Measurements from ENCODE around the gene MDC1.
"Not testable (repeated sequence)": the region's sequence is repeated elsewhere in the genome, so short reads cannot be mapped to it uniquely, and the experiment has no call there.

MDC1 gene

DNA sequence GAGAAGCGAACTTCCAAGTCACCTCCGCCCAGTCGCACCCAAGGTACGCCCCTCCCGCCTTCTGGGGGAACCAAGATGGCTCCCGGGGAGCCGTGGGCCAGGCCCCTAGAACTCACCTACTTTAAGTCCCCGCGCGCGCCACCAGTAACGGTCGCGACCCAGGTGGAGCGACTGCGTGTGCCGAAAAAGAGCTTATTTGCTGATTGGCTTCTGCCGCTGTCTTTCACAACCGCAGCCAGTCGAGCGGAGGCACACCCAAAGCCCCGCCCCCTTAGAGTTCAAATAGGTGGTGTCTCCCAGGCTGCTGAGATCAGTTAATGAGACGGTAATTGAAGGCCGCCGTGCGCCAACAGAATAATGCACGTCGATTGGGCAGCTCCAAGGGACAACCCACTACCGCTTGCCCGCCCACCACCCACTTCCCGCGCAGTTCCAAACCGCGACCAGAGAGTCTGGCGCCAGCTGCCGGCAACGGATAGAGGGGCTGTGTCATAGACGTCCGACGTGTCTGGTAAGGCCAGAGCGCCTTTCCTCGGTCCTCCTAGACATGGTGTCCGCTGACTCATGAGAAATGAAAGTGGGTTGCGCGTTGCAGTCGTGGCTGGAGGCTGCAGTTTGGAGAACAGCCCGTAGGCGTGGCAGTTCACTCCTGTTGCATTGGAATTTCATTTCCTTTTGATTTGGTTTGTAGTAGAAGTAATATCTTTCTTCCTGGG, at the start of gene MDC1:
TSS of gene MDC1 (minus strand) at position 153 of the 716 bp plus-strand sequence. CDS start 2,106 bp downstream, outside the sequence.
- peak; percentile 99 for DNase-seq (ENCODE audit: low read depth)

DNA sequence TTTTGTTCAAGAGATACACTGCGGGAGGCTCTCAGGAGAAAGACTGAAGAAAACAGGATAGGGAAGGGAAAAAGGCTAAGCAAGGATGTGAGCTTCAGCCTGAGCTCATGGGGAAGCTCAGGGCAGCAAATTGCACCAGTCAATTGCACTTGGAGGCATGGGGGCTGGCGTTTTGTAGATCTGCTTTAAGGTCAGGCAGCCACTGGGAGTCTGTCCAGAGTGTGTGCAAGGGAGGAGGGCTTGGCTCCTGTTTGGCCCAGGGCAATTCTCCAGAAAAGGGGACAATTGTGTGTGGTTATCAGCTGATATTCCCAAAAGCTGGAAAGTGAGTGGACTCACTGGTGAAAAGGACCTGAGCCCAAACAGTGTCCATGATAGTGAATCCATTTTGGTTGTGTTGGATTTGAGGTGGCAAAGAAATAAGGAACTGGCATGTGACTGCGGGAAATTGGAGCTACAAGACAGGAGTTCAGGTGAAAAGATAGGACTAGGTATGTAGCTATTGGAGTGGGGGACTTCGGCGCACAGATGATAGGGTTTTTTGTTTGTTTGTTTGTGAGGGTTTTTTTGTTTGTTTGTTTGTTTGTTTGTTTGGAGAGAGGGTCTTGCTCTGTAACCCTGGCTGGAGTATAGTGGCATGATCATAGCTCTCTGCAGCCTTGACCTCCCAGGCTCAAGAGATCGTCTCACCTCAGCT, 49.5 kb upstream of the MDC1 start:
- DNase-seq (ENCODE audit: low read depth) = no peak

- not testable (repeated sequence) for DNase-seq (ENCODE audit: low read depth)
Measured at GRCh38 chr6:30765495-30765894, 48.4 kb upstream of the MDC1 start.

DNA sequence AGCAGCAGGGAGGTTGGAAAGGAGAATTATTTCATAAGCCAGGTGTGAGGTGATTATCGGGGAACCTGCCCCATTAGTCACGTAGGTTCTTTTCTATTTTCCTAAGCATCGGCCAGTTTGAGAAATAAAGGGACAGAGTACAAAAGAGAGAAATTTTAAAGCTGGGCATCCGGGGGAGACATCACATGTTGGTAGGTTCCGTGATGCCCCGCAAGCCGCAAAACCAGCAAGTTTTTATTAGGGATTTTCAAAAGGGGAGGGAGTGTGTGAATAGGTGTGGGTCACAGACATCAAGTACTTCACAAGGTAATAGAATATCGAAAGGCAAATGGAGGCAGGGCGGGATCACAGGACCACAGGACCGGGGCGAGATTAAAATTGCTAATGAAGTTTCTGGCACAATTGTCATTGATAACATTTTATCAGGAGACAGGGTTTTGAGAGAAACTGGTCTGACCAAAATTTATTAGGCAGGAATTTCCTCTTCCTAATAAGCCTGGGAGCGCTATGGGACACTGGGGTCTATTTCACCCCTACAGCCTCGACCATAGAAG, 47.5 kb upstream of the MDC1 start:
- not testable (repeated sequence) for DNase-seq (ENCODE audit: low read depth)

DNA sequence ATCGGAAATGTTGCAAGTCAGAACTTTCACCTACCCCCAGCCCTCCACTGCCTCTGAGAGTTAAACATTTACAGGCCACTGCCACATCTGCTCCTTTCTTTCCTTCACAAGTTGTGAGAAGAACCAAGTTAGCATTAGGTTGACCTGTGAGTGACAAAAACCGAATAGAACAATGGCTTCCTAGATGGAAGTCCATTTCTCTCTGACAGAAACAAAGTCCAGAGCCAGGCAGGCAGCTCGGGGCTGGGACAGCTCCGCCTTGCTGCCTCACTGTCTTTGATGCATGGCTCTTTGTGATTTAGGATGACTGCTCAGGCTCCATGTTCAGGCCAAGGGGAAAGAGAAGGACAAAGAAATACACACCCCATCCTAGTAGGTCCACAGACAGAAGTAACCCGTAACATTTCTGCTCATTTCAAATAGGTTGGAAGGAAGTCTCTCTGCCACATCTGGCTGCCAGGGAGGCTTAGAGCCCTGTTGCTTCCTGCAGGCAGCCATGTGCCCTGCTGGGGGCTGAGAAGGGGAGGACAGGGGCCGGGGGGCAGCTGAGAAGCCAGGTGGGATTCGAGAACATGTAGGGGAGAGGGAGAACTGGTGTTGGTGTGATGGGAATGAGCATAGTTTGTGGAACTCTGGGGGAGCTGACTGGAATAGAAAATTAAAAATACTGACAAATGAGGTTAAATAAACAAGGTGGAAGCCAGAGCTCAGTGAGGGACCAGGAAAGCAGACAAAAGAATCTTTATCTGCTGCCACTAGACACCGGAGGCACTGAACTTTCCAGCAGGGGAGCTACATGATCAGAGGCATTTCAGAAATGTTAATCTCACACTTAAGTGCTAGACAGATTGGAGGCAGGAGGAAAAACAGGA, 46.8 kb upstream of the MDC1 start:
- no peak for DNase-seq (ENCODE audit: low read depth)

- DNase-seq (ENCODE audit: low read depth) = no peak
Measured at GRCh38 chr6:30763155-30763617, 46.1 kb upstream of the MDC1 start.

- DNase-seq (ENCODE audit: low read depth) = no peak
Measured at GRCh38 chr6:30761791-30762429, 44.8 kb upstream of the MDC1 start.

- no peak for DNase-seq (ENCODE audit: low read depth)
Measured at GRCh38 chr6:30760549-30760948, 43.5 kb upstream of the MDC1 start.

DNA sequence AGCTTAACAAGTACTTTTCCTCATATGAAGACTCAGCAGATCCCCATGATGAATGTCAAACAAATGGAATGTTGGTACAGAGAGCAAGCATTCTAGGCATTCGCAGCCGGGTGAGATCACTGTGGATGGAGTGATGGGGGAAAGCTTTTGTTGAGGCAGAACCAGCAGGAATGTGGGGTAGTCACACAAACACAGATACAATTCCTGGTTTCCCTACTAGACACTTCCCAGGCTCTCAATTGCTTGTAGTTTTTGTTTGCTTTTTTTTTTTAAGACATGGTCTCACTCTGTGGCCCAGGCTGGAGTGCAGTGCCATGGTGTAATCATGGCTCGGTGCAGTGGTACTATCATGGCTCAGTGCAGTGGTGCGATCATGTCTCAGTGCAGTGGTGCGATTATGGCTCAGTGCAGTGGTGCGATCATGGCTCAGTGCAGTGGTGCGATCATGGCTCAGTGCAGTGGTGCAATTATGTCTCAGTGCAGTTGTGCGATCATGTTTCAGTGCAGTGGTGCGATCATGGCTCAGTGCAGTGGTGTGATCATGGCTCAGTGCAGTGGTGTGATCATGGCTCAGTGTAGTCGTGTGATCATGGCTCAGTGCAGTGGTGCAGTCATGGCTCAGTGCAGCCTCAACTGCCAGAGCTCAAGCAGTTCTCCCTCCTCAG, 42.6 kb upstream of the MDC1 start:
- no peak for DNase-seq (ENCODE audit: low read depth)

DNA sequence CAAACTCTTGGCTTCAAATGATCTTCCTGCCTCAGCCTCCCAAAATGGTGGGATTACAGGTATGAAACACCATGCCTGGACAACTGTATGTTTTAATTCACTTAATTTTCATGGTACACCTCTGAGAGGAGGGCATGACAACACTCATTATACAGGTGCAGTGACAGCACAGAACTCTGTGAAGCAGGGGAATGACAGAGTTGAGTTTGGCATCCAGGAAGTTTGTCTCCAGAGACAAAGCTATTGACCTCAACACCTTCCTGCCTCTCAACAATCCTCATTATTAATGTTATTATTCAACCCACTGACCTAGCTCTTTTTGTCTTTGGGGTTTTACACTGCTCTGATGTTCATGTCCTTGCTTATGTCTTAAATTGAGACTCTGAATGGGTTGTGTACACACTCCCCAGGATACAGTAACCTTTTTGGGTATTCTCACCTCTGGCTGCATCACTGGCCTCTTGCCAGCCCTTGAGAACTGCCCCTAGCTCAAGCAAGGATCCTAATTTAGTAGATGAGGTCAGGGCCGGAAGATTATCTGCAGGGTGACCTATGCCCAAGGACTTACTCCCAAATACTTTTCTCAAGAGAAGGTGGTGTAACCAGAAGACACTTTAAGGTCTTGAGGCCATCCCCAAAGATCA, 40.3 kb upstream of the MDC1 start:
- no peak for DNase-seq (ENCODE audit: low read depth)

GRCh38 chr6:30756405-30757003, 39.4 kb upstream of the MDC1 start:
- not testable (repeated sequence) for DNase-seq (ENCODE audit: low read depth)

DNA sequence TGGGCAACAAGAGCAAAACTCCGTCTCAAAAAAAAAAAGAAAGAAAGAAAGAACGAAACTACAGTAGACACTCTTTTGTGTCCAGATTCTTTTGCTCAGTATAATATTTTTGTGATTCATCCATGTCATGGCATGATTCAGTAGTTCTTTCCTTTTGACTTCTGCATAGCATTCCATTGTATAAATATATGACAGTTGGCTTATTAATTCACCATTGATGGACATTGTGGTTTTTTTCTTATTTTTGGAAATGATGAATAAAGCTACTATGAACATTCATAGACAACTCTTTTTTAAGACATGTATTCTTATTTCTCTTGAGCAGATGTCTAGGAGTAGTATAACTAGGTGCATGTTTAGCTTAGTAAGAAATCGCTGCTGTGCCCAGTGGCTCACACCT, 37.5 kb upstream of the MDC1 start:
- DNase-seq (ENCODE audit: low read depth) = no peak

GRCh38 chr6:30752157-30752927, 35.3 kb upstream of the MDC1 start:
- DNase-seq (ENCODE audit: low read depth) = no peak

DNA sequence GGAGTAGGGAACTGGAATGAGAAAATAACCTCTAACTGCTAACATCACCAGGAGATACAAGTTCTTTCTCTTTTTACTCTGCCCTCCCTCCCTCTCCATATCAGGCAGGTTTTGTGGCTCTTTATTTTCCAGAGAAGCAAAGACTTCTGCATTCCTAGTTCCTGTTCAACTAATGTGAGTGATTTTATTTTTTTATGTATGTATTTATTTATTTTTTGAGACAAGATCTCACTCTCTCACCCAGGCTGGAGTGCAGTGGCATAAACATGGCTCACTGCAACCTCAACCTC, 33.2 kb upstream of the MDC1 start:
- no peak for DNase-seq (ENCODE audit: low read depth)

- DNase-seq (ENCODE audit: low read depth) = no peak
Measured at GRCh38 chr6:30749554-30750378, 32.7 kb upstream of the MDC1 start.

DNA sequence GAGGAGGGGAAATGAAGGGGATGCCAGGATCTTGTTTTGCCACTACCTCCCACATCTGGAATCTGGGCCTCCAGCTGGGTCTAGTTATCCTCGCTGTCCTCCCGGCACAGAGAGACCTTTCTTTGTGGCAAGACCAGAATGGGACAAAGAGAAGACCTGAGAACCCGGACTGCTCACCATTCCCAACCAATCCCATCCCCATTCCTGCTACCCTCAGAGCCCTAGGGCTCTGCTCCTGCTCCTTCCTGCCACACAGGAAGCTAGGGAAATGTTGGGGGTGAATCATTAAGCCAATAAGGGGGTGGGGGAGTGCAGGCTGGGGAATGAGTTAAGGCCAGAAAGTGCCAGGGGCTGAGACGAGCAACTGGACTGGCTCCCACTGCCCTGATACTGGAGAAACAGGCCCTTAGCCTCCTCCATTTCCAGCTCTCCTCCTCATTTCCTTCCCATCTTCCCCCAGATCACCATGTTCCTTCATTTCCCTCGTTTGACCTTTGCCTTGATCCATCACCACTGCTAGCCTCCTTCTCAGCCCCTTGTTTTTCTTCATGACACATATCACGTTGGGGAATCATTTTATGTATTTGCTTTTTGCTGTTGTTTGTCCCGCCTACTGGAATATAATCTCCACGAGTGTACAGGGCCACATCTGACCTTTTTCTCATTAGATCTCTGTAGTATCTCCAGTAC, 31.9 kb upstream of the MDC1 start:
- no peak for DNase-seq (ENCODE audit: low read depth)

- DNase-seq (ENCODE audit: low read depth) = no peak
Measured at GRCh38 chr6:30747902-30748769, 31.1 kb upstream of the MDC1 start.
